GM18861 (cell line): ENCODE data around the gene DYNC2LI1.
"Not testable (repeated sequence)": the region's sequence is repeated elsewhere in the genome, so short reads cannot be mapped to it uniquely, and the experiment has no call there.

ENCODE experiments used
- ATAC-seq: cut with Tn5 transposase; IDR thresholded peaks from one replicate; pipeline ENCODE4 v1.9.1; 2021; ENCODE audit not compliant: unreplicated experiment

The DYNC2LI1 gene

GRCh38 chr2:43773876-43774613 lies at the start of gene DYNC2LI1:
Gene DYNC2LI1, plus strand, starts transcription at chr2:43774039. Its CDS starts 100 bp downstream, at chr2:43774139.
- ATAC-seq, result peak; percentile 95

- no peak for ATAC-seq
These were observed 48.9 kb upstream of the DYNC2LI1 start for GRCh38 chr2:43724728-43725526.

GRCh38 chr2:43725711-43726246 lies 48.1 kb upstream of the DYNC2LI1 start:
- ATAC-seq, result no peak

GRCh38 chr2:43726961-43727633 lies 46.7 kb upstream of the DYNC2LI1 start:
- not testable (repeated sequence) for ATAC-seq

- ATAC-seq, result no peak
These were observed 46.2 kb upstream of the DYNC2LI1 start for GRCh38 chr2:43727634-43728014.

GRCh38 chr2:43729491-43730174 lies 44.2 kb upstream of the DYNC2LI1 start:
- no peak for ATAC-seq

- no peak for ATAC-seq
These were observed 42.6 kb upstream of the DYNC2LI1 start for GRCh38 chr2:43731211-43731610.

GRCh38 chr2:43736637-43737036 lies 37.2 kb upstream of the DYNC2LI1 start:
- ATAC-seq, result no peak

GRCh38 chr2:43737097-43737854 lies 36.6 kb upstream of the DYNC2LI1 start:
- no peak for ATAC-seq

- no peak for ATAC-seq
These were observed 36.0 kb upstream of the DYNC2LI1 start for GRCh38 chr2:43737855-43738254.

- ATAC-seq, result no peak
These were observed 35.6 kb upstream of the DYNC2LI1 start for GRCh38 chr2:43738257-43738656.

- ATAC-seq, result no peak
These were observed 30.1 kb upstream of the DYNC2LI1 start for GRCh38 chr2:43743706-43744105.

GRCh38 chr2:43745457-43745856 lies 28.4 kb upstream of the DYNC2LI1 start:
- ATAC-seq, result no peak

- ATAC-seq, result no peak
These were observed 25.5 kb upstream of the DYNC2LI1 start for GRCh38 chr2:43748333-43748732.

GRCh38 chr2:43749583-43749982 lies 24.3 kb upstream of the DYNC2LI1 start:
- ATAC-seq, result no peak

GRCh38 chr2:43751476-43751990 lies 22.3 kb upstream of the DYNC2LI1 start:
- no peak for ATAC-seq

GRCh38 chr2:43752302-43752701 lies 21.5 kb upstream of the DYNC2LI1 start:
- ATAC-seq, result no peak

GRCh38 chr2:43754180-43754579 lies 19.7 kb upstream of the DYNC2LI1 start:
- ATAC-seq, result no peak

GRCh38 chr2:43758739-43759138 lies 15.1 kb upstream of the DYNC2LI1 start:
- no peak for ATAC-seq

GRCh38 chr2:43759195-43759594 lies 14.6 kb upstream of the DYNC2LI1 start:
- ATAC-seq, result no peak
